Thoracic aorta (tissue), 2 donors: ENCODE results near the gene SFR1. TPM values are rescaled to one million over a fixed set of nuclear protein-coding genes. Genes with fewer than 3 reads are reported as not detected.
"Not testable (repeated sequence)": the region's sequence is repeated elsewhere in the genome, so short reads cannot be mapped to it uniquely, and the experiment has no call there.

Experiments used
- ATAC-seq: fragments of 150-250 bp; one replicate; pipeline ENCODE4 v1.8.0; 2017; ENCODE audit warnings: low read depth; ENCODE audit not compliant: insufficient number of reproducible peaks, low FRiP score
- DNase-seq: peaks from one replicate; pipeline ENCODE4 v3.0.0-alpha.2; 2020; ENCODE audit warnings: low spot score
- H3K27ac ChIP-seq, 2 donors: fragments of 200-600 bp; sonication (generic); 1 replicate in 1 of 2; 2 replicates in 1 of 2; pipeline ENCODE4 v1.5.1; 2016; ENCODE audit warnings: mild to moderate bottlenecking in 2 of 2, moderate library complexity in 2 of 2
- H3K27me3 ChIP-seq: fragments of 200-600 bp; sonication (generic); replicated peaks from 2 replicates; pipeline ENCODE4 v1.6.0; 2016; ENCODE audit warnings: mild to moderate bottlenecking; ENCODE audit not compliant: insufficient read depth
- H3K36me3 ChIP-seq: fragments of 200-600 bp; sonication (generic); one replicate; pipeline ENCODE4 v1.5.1; 2016
- H3K4me1 ChIP-seq, 2 donors: fragments of 200-600 bp; sonication (generic); 1 replicate in 1 of 2; 2 replicates in 1 of 2; pipeline versions ENCODE4 v1.5.1 to v1.6.0; 2016; ENCODE audit warnings: low read depth in 2 of 2, mild to moderate bottlenecking in 1 of 2; ENCODE audit not compliant: control insufficient read depth in 1 of 2
- H3K4me3 ChIP-seq: fragments of 200-600 bp; sonication (generic); 2 replicates; pipeline ENCODE4 v1.5.1; 2016; ENCODE audit warnings: mild to moderate bottlenecking
- H3K9me3 ChIP-seq: fragments of 200-600 bp; sonication (generic); 2 replicates; pipeline ENCODE4 v1.5.1; 2016
- CTCF ChIP-seq: fragments of 200-600 bp; sonication (generic); IDR thresholded peaks from one replicate; pipeline ENCODE4 v1.5.1; 2019; ENCODE audit warnings: antibody characterized with exemption
- total RNA-seq, 2 donors: library from RNA; depleted of rRNA; stranded (reverse); fragments of >200 nt; gene quantifications; one replicate each; pipeline versions ENCODE4 v1.1.0 to v1.2.3, GENCODE V29; 2016

SFR1 gene
- total RNA-seq, 2 donors from 2014 or later = 4.9 to 7.4 TPM

GRCh38 chr10:104150139-104150538 is 28.2 kb downstream of the SFR1 start:
- no peak for ATAC-seq
- no peaks in the 10 kb centered on the region for H3K27me3 ChIP-seq
- H3K9me3 ChIP-seq = peaks cover 10% of the 10 kb centered on the region
- DNase-seq = no peak
- no peaks in the 10 kb centered on the region for H3K4me1 ChIP-seq
- no peaks in the 10 kb centered on the region for H3K36me3 ChIP-seq
- TF ChIP-seq CTCF = no peak
- no peak overlapping the region for H3K4me3 ChIP-seq
- no peak overlapping the region for H3K27ac ChIP-seq

- peaks cover 10% of the 10 kb centered on the region for H3K9me3 ChIP-seq
- ATAC-seq (no peak), DNase-seq (no peak)
- no peak overlapping the region for H3K27ac ChIP-seq
- H3K27me3 ChIP-seq = no peaks in the 10 kb centered on the region
- TF ChIP-seq CTCF = no peak
- no peak overlapping the region for H3K4me3 ChIP-seq
- no peaks in the 10 kb centered on the region for H3K36me3 ChIP-seq
- H3K4me1 ChIP-seq = no peaks in the 10 kb centered on the region
Observed at GRCh38 chr10:104151737-104152136, 29.8 kb downstream of the SFR1 start.

- no peak for ATAC-seq
- H3K36me3 ChIP-seq = no peaks in the 10 kb centered on the region
- H3K4me3 ChIP-seq = no peak overlapping the region
- peaks cover 10% of the 10 kb centered on the region for H3K9me3 ChIP-seq
- no peaks in the 10 kb centered on the region for H3K27me3 ChIP-seq
- DNase-seq = no peak
- no peaks in the 10 kb centered on the region for H3K4me1 ChIP-seq
- no peak for TF ChIP-seq CTCF
- H3K27ac ChIP-seq = no peak overlapping the region
Observed at GRCh38 chr10:104155591-104155990, 33.6 kb downstream of the SFR1 start.

GRCh38 chr10:104170610-104171254 is 48.8 kb downstream of the SFR1 start:
- Histone ChIP-seq H3K4me1 (no peaks in the 10 kb centered on the region), H3K36me3 (no peaks in the 10 kb centered on the region), H3K27me3 (no peaks in the 10 kb centered on the region), H3K4me3 (no peak overlapping the region), H3K9me3 (no peaks in the 10 kb centered on the region), H3K27ac (no peak overlapping the region)
- ATAC-seq (no peak), DNase-seq (no peak)
- no peak for TF ChIP-seq CTCF

- DNase-seq, H3K27ac ChIP-seq, H3K9me3 ChIP-seq, H3K4me3 ChIP-seq, H3K4me1 ChIP-seq, H3K27me3 ChIP-seq, H3K36me3 ChIP-seq, ATAC-seq: not testable (repeated sequence)
Observed at GRCh38 chr10:104174136-104174535, 52.2 kb downstream of the SFR1 start.

Other genes with a start within 250 kb of the SFR1 start
- gene STN1, start 204.0 kb upstream of the SFR1 start, total RNA-seq = 10 to 100 TPM; 11.6 to 30.6 TPM
- gene SLK, start 155.0 kb upstream of the SFR1 start, total RNA-seq = 10 to 100 TPM; 38.3 to 91.2 TPM
- gene COL17A1, start 36.3 kb upstream of the SFR1 start, total RNA-seq = under 1 TPM; 0.49 to 0.95 TPM
- gene CFAP43, start 110.2 kb downstream of the SFR1 start, total RNA-seq = under 1 TPM in 1 of 2 donors, not detected in 1; 0.85 TPM
- gene GSTO1, start 132.7 kb downstream of the SFR1 start, total RNA-seq = 10 to 100 TPM; 68.5 to 96.4 TPM
- 1 to 10 TPM; 2.8 to 3.0 TPM for gene GSTO2, start 147.0 kb downstream of the SFR1 start, total RNA-seq
- gene ITPRIP, start 216.3 kb downstream of the SFR1 start, total RNA-seq = 10 to 100 TPM; 55.6 to 59.2 TPM
- under 1 TPM; 0.35 to 0.68 TPM for gene CFAP58, start 231.7 kb downstream of the SFR1 start, total RNA-seq